HepG2 (cell line): ENCODE results near the gene SLC35F6. TPM values are rescaled to one million over a fixed set of nuclear protein-coding genes. Genes with fewer than 3 reads are reported as not detected.

Experiments used
- BCLAF1 ChIP-seq: fragments of 450-650 bp; IDR thresholded peaks from 2 replicates; pipeline ENCODE4 v1.6.1; 2017; ENCODE audit warnings: mild to moderate bottlenecking
- CHCHD3 ChIP-seq: sonication (generic); formaldehyde crosslinking; IDR thresholded peaks from 2 replicates; pipeline ENCODE4 v1.8.0; 2022; ENCODE audit warnings: mild to moderate bottlenecking, missing genetic modification reagents, moderate library complexity
- FOXO1 ChIP-seq: sonication (generic); formaldehyde crosslinking; IDR thresholded peaks from 2 replicates; pipeline ENCODE4 v1.4.0; 2020; ENCODE audit warnings: missing genetic modification reagents
- GMEB1 ChIP-seq: sonication (generic); formaldehyde crosslinking; IDR thresholded peaks from 2 replicates; pipeline ENCODE4 v1.5.1; 2020; ENCODE audit warnings: missing genetic modification reagents, mild to moderate bottlenecking, borderline replicate concordance
- GRHL1 ChIP-seq: sonication (generic); formaldehyde crosslinking; conservative IDR thresholded peaks from 2 replicates; pipeline ENCODE4 v1.8.0; 2022; ENCODE audit warnings: missing genetic modification reagents
- HNF4G ChIP-seq, 2 experiments: sonication (generic) in 1 of 2; formaldehyde crosslinking in 1 of 2; IDR thresholded peaks; 2 replicates each; pipeline versions ENCODE4 v1.4.0 to v1.6.1; 2011 to 2020; ENCODE audit warnings: borderline replicate concordance in 2 of 2, low read depth in 2 of 2, mild to moderate bottlenecking in 2 of 2, low read length in 1 of 2, missing genetic modification reagents in 1 of 2, moderate library complexity in 1 of 2
- SMARCC2 ChIP-seq: fragments of 450-650 bp; IDR thresholded peaks from 2 replicates; pipeline ENCODE4 v1.6.1; 2017; ENCODE audit warnings: antibody characterized with exemption, mild to moderate bottlenecking
- ZKSCAN8 ChIP-seq: IDR thresholded peaks from 2 replicates; pipeline ENCODE4 v1.6.1; 2016; ENCODE audit warnings: borderline replicate concordance, missing genetic modification reagents, missing compliant biosample characterization
- ZNF256 ChIP-seq: sonication (generic); formaldehyde crosslinking; conservative IDR thresholded peaks from 2 replicates; pipeline ENCODE4 v1.4.0; 2020; ENCODE audit warnings: missing genetic modification reagents
- ZNF318 ChIP-seq: sonication (generic); formaldehyde crosslinking; IDR thresholded peaks from 2 replicates; pipeline ENCODE4 v1.4.0; 2020; ENCODE audit warnings: mild to moderate bottlenecking, missing genetic modification reagents
- ZNF713 ChIP-seq: sonication (generic); formaldehyde crosslinking; IDR thresholded peaks from 2 replicates; pipeline ENCODE4 v1.4.0; 2020; ENCODE audit warnings: mild to moderate bottlenecking, missing genetic modification reagents
- polyA plus RNA-seq, 8 experiments: library from polyadenylated mRNA; depleted of rRNA in 3 of 8; stranded (reverse) in 7 of 8; unstranded in 1 of 8; fragments of >200 nt; fragmentation: Illumina TruSeq in 4 of 8; extraction: Trizol in 4 of 8; gene quantifications; 2 replicates each; pipeline versions ENCODE4 v1.2.1 to v1.2.3, GENCODE V29; 2011 to 2016; ENCODE audit warnings: low read depth in 4 of 8, missing spikeins in 1 of 8, mixed read lengths in 1 of 8; ENCODE audit not compliant: insufficient read depth in 1 of 8
- total RNA-seq, 5 experiments: library from RNA; depleted of rRNA; stranded (reverse); fragments of >200 nt; fragmentation: Illumina TruSeq; extraction: Trizol; gene quantifications; 2 replicates each; pipeline ENCODE4 v1.2.3, GENCODE V29; 2016; ENCODE audit warnings: low read depth in 1 of 5

The SLC35F6 gene
- total and polyA plus RNA-seq, 2 of the 13 experiments (the other 11 are each of a cell fraction or from before 2014, with no cell fraction given): 15.2 to 21.2 TPM

- no peak for TF ChIP-seq GRHL1 (CRISPR knock-in tag)
- TF ChIP-seq ZNF318 (CRISPR knock-in tag): no peak
- no peak for TF ChIP-seq ZNF713
- TF ChIP-seq CHCHD3 (CRISPR knock-in tag): no peak
- TF ChIP-seq SMARCC2: no peak
- TF ChIP-seq FOXO1: no peak
- no peak for TF ChIP-seq GMEB1 (CRISPR knock-in tag)
- 0 out of 2 replicates have a peak, but pooled peaks have one; percentile 62 for TF ChIP-seq ZKSCAN8 (CRISPR knock-in tag)
- TF ChIP-seq BCLAF1: no peak
- TF ChIP-seq HNF4G (IDR thresholded peaks at IDR 0.05; ENCODE audit: borderline replicate concordance, low read depth, low read length): peak; percentile 36; the same call in 1 of the 2 replicates
- TF ChIP-seq HNF4G (CRISPR knock-in tag; IDR thresholded peaks at IDR 0.05; ENCODE audit: borderline replicate concordance, low read depth): no peak
- no peak for TF ChIP-seq ZNF256 (CRISPR knock-in tag)
Measured at GRCh38 chr2:26757873-26758789, 6.0 kb upstream of the SLC35F6 start (continued).
